Endothelial cell (in vitro differentiated cells): ENCODE results near the gene TMEM201. TPM values are rescaled to one million over a fixed set of nuclear protein-coding genes. Genes with fewer than 3 reads are reported as not detected.

Source experiments
- DNase-seq: peaks from one replicate; pipeline ENCODE4 v3.0.0; 2021; ENCODE audit warnings: low spot score
- H3K27ac Mint-ChIP-seq: one replicate; pipeline ENCODE4 v1.8.0; 2021; ENCODE audit warnings: mixed read lengths, inconsistent platforms; ENCODE audit not compliant: unreplicated experiment
- H3K27me3 Mint-ChIP-seq: one replicate; pipeline ENCODE4 v1.8.0; 2021; ENCODE audit warnings: mild to moderate bottlenecking, moderate library complexity, mixed read lengths, inconsistent platforms; ENCODE audit not compliant: unreplicated experiment
- H3K36me3 Mint-ChIP-seq: one replicate; pipeline ENCODE4 v1.8.0; 2021; ENCODE audit warnings: mild to moderate bottlenecking, low read depth, mixed read lengths, inconsistent platforms; ENCODE audit not compliant: unreplicated experiment
- H3K4me1 Mint-ChIP-seq: one replicate; pipeline ENCODE4 v1.8.0; 2021; ENCODE audit warnings: mild to moderate bottlenecking, mixed read lengths, inconsistent platforms; ENCODE audit not compliant: unreplicated experiment
- H3K4me3 Mint-ChIP-seq: one replicate; pipeline ENCODE4 v1.8.0; 2021; ENCODE audit warnings: mild to moderate bottlenecking, mixed read lengths, inconsistent platforms; ENCODE audit not compliant: unreplicated experiment
- H3K9me3 Mint-ChIP-seq: one replicate; pipeline ENCODE4 v1.8.0; 2021; ENCODE audit warnings: mixed read lengths, inconsistent platforms; ENCODE audit not compliant: unreplicated experiment
- CTCF ChIP-seq: fragments of 200-600 bp; sonication (generic); IDR thresholded peaks from one replicate; pipeline ENCODE4 v1.5.0; 2021; ENCODE audit warnings: antibody characterized with exemption; ENCODE audit not compliant: unreplicated experiment
- long read RNA-seq: library from polyadenylated mRNA; unstranded; transcript quantifications from one replicate; pipeline ENCODE4 v2.0.0, GENCODE V29; 2020; ENCODE audit not compliant: unreplicated experiment
- total RNA-seq: library from RNA; stranded (reverse); fragmentation: NEBNext Ultra II Directional; extraction: Animal tissue kit (Norgen Biotek cat#: 25700); gene quantifications from one replicate; pipeline ENCODE4 v1.2.1, GENCODE V29; 2021; ENCODE audit not compliant: unreplicated experiment

TMEM201 gene
- 19.1 TPM for total RNA-seq
- long read RNA-seq, partial matches to known transcripts = 2 of 2 reads
- long read RNA-seq, other reads (novel, unspliced or antisense) = 0 of 2 reads

- peaks cover 12% of the 10 kb centered on the region for H3K27me3 Mint-ChIP-seq
- DNase-seq = peak; percentile 98
- TF ChIP-seq CTCF = no peak
Measured at GRCh38 chr1:9588551-9589143, at the start of gene TMEM201. Gene TMEM201, plus strand, starts transcription at chr1:9588911. Its CDS starts 20 bp downstream, at chr1:9588931.

GRCh38 chr1:9539165-9539828 is 49.4 kb upstream of the TMEM201 start, which contains the start of gene SLC25A33:
Gene SLC25A33, plus strand, starts transcription at chr1:9539465. Its CDS starts 227 bp downstream, at chr1:9539692.
- DNase-seq = peak; percentile 99
- Mint-ChIP-seq H3K9me3 (no peaks in the 10 kb centered on the region), H3K4me1 (peaks cover 17% of the 10 kb centered on the region), H3K27me3 (peaks cover 1% of the 10 kb centered on the region), H3K4me3 (peak within 1 kb of the TSS; percentile 92), H3K27ac (peak within 1 kb of the TSS; percentile 24), H3K36me3 (no peaks in the 10 kb centered on the region)
- no peak for TF ChIP-seq CTCF

More at GRCh38 chr1:9588551-9589143, at the start of gene TMEM201:
- H3K4me1 Mint-ChIP-seq = peaks cover 39% of the 10 kb centered on the region
- H3K27ac Mint-ChIP-seq = peak within 1 kb of the TSS; percentile 77
- peak within 1 kb of the TSS; percentile 91 for H3K4me3 Mint-ChIP-seq
- no peaks in the 10 kb centered on the region for H3K9me3 Mint-ChIP-seq
- no peaks in the 10 kb centered on the region for H3K36me3 Mint-ChIP-seq

- no peaks in the 10 kb centered on the region for H3K36me3 Mint-ChIP-seq
- H3K4me3 Mint-ChIP-seq = peak overlapping the region; percentile 92
- peaks cover 1% of the 10 kb centered on the region for H3K27me3 Mint-ChIP-seq
- DNase-seq = peak; percentile 41
- TF ChIP-seq CTCF = no peak
- no peaks in the 10 kb centered on the region for H3K9me3 Mint-ChIP-seq
- peaks cover 17% of the 10 kb centered on the region for H3K4me1 Mint-ChIP-seq
- peak overlapping the region; percentile 24 for H3K27ac Mint-ChIP-seq
Measured at GRCh38 chr1:9539829-9540550, 48.7 kb upstream of the TMEM201 start.

GRCh38 chr1:9542430-9542829 is 46.3 kb upstream of the TMEM201 start:
- Mint-ChIP-seq H3K27me3 (peaks cover 1% of the 10 kb centered on the region), H3K4me1 (peaks cover 17% of the 10 kb centered on the region), H3K4me3 (no peak overlapping the region), H3K27ac (no peak overlapping the region), H3K9me3 (no peaks in the 10 kb centered on the region), H3K36me3 (no peaks in the 10 kb centered on the region)
- no peak for DNase-seq
- no peak for TF ChIP-seq CTCF
